ENCODE measurements around the gene CSN2.

GRCh38 chr4:70008771-70009170, 43.2 kb upstream of the CSN2 start:
- TF ChIP-seq CTCF (conservative IDR thresholded peaks at IDR 0.05) (no peak), ZFX (IDR thresholded peaks at IDR 0.05) (no peak)
